Nucleus accumbens (tissue), 56 donors: Measurements from ENCODE around the gene CPLX1.

Experiments used
- DNase-seq, 56 donors: peaks; one replicate each; lab custom pipeline; 2025; lab: John Stamatoyannopoulos, UW

The CPLX1 gene

GRCh38 chr4:834368-835147 lies 8.6 kb upstream of the CPLX1 start:
- no peak for DNase-seq

- no peak for DNase-seq
Measured at GRCh38 chr4:833731-834367, 7.9 kb upstream of the CPLX1 start.

GRCh38 chr4:833156-833555 lies 7.2 kb upstream of the CPLX1 start:
- DNase-seq, result no peak

GRCh38 chr4:832536-832935 lies 6.6 kb upstream of the CPLX1 start:
- DNase-seq, result no peak

- DNase-seq, result no peak
Measured at GRCh38 chr4:832108-832507, 6.2 kb upstream of the CPLX1 start.

- no peak for DNase-seq
Measured at GRCh38 chr4:831483-831805, 5.5 kb upstream of the CPLX1 start.

DNA sequence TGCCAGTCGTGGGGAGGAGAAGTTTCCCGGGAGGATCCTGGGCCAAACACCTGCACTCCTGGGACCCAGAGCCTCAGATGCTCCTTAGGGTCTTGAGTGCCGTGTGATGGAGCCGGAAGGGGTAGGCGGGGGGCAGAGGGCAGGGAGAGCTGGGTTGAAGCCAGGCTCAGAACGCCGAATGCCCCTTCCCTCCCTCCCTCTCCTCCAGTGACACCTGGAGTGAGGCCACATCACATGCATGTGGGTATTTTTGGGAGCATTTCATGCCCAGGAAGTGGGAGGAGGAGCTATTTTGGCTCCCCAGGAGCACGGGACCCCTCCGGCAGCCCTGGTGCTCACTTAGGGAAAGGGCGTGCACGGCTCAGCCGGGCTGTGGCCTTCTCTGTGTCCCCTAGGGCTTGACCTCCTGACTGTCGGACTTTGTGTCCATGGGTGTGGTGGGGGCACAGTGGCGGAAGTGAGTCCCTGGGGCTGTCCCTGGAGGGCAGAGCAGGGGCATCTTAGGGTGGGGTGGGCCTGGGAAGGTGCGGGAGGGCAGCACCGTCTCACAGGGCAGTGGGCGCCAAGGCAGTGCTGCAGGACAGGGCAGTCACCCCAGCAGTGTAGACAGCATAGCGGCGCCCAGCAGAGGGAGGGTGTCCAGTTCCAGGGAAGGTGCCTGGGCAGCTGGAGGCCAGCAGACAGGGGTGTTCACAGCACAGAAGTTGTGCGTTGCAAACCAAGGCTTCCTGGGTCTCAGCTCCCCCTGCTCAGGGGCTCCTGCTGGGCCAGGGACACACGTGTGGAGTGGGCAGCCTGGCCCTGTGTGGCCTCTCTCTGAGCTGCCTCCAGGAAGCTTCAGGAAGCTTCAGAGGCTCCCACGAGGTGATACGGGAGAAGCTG lies 4.9 kb upstream of the CPLX1 start:
- no peak for DNase-seq

- no peak for DNase-seq
Measured at GRCh38 chr4:829761-830600, 4.1 kb upstream of the CPLX1 start.

DNA sequence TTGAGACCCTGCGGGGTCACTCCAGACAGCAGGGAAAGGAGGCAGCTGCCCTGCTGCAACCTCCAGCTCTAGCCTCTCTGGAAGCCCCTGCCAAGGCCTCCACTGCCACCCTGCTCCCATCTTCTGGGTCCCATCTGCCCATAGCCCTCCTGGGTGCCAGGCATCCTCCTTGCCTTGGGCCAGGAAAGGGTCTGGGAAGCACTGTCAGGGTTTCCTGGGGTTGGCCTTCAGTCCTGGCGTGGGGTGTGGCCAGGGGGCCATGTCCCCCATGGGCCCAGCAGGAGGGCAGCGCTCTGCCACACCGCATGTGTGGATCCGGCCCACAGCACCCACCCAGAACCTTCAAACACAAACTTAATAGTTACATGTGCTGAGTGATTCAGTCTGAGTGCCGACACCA lies 3.4 kb upstream of the CPLX1 start:
- DNase-seq, result no peak

GRCh38 chr4:828641-829271 lies 2.8 kb upstream of the CPLX1 start:
- DNase-seq, result no peak

DNA sequence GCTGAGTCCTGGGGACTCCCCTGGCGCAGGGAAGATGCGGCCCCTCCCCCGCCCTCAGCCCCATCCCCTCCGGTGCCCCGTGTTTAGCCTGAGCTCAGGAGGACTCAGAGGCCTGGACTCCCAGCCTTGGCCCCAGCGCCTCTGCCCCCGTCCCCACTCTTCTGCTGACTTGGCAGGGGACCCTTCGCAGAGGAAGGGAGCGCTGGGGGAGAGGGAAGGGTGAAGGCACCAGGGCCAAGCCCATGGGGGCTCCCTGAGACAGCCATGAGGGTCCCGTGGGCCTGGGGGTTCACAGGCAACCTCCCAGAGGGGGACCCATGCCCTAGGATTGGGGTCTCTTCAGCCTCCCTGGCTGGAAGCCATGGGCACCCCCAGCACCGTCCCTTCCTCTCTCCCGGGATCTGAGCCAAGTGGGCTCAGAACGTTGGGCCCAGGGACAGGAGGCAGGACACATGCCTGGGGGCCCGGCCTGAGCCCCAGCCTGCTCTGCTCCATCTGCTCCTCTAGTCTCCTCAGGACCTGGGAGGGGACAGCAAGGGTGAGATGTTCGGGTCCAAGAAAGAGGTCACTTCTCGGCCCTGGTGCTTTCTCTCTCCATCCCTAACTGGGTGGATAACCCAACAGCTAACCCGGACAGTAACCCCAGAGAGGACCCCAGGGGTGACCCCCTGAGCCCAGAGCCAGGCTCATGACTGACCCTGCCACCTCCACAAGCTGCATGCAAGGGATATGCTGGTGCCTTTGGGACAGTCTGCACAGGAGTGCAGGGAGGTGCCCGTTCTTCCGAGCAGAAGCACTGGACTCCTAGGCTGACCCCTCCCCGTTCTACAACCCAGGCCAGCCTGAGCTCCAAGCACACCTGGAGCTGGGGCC lies 1.5 kb upstream of the CPLX1 start:
- no peak for DNase-seq

GRCh38 chr4:826508-827208 lies 729 bp upstream of the CPLX1 start:
- no peak for DNase-seq

- peak in 1 of 56 donors; percentile 20 for DNase-seq
Measured at GRCh38 chr4:825063-825970, 612 bp downstream of the CPLX1 start.

DNA sequence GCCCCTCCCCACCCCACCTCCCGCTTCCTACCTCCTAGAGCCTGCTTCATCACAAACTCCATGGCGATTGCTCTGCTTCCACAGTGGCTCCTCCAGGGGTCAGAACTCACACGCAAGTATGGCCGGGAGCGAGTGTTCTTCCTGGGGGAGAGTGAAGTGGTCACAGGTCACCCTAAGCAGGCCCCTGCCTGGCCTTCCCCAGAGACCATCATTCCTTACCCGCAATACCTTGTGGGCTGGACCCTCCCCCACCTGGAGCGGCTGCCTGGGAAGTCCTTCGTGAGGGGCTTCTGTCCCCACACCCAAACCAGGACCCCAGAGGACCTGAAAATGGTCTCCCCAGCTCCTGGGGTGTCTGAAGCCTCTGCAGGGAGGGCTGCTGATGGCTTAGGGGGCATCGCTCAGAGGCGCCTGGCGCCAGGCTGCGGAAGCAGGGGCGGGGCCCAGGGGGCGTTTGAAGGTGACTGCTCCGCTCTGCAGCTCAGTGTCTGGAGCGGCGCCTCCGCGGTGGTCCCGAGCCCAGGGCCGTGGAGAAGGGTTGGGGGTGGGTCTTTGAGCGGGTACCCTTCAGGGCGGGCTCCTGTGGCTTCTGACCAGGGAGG lies 1.4 kb downstream of the CPLX1 start:
- DNase-seq, result no peak

DNA sequence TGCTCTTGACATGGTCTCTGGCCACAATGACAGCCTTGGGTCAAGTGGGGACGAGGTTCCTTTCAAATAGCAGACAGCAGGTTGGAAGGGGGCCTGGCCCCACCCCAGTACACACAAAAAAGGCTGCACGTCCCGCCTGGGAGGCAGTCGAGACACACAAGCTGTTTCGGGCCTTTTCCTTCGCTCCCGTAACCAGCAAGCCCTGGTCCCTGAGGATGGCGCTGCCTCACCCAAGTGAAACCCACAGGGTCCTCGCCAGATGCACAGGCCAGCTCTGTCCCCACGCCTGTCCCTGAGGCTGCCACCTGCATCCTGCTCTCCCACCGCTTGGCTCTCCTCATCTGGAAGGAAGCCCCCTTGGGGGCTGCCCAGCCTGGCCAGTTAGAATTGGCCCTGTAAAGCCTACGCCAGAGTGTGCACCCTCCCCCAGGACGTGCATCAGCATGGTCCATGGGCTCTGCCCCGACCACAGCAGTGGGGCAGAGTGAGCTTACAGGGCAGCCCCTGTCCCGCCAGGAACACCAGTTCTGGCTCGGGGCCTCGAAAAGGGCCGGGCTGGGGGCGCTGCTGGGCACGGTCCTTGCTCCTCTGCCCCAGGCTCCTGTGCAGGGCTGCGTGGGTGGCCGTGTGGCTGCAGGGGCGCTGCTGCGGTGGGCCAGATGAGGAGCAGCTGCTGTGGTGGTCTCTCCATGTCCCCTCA lies 2.0 kb downstream of the CPLX1 start:
- DNase-seq, result no peak

DNA sequence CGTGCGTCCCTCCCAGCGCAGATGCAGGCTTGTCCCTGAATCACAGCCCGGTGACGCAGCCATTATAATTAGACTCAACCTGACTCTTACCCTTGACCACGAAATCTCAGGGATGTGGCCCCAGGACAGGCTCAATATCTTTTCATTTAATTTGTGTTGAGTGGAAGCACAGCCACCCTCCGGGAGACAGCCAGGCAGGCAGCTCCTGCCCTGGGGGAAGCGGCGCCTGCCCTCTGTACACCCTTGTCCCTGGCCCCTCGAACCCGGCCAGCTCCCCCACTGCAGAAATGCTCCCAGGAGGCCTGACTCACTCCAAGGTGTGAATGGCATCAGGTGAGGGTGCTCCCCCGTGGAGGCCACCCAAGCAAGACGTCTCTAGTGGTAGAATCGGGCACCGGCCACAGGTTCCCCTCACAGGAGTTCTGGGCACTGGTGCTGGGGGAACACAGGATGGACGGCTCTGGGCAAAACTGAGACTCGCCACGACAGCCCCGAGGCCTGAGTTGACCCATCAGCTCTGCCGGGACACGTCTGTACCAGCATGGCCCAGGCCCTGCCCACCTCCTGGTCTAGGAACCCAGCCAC lies 2.7 kb downstream of the CPLX1 start:
- no peak for DNase-seq
